Measurements from ENCODE around the gene CTRB1.
"Not testable (repeated sequence)": the region's sequence is repeated elsewhere in the genome, so short reads cannot be mapped to it uniquely, and the experiment has no call there.

CTRB1 gene

GRCh38 chr16:75272629-75273028 is 53.8 kb downstream of the CTRB1 start:
- not testable (repeated sequence) for DNase-seq (ENCODE audit: low spot score)

DNA sequence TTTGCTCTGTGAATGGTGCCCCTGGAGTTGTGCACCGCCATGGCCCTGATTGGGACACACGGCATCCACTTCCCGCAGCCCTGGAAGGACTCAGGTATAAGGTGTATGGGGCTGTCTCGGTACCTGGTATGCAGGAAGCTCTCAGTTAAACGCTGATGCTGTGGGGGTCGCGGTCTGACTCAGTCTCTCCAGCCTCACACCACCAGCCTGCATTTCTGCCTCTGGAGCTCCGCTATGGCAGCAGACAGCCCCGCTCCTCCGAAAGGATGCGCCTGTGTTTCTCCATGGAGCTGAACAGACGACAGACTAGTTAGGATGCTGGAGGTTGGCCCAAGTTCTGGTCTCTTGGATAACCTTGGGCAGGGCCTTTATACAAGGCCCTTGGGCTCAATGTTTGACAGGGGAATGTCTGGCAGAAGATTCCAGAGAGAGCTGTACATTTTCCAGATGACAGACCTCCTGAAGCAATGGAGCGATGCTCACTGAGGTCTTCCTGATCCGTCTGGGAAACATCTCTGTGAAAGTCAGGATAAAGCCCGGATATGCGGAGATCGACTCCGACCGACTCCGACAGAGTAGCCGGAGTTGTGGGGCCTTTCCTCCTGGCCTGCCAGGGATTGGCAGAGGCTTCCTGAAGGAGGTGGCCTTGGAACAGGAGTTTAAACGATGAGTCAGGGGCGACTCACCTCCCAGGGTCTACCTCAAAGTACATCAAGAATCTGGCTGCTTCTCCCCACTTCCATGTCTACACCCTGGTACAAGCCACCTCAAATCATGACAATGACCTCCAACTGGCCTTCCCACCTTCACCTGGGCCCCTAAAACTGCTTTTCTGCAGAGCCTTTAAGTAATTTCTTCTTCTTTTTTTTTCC is 54.5 kb downstream of the CTRB1 start:
- no peak for DNase-seq (ENCODE audit: low spot score)
